ENCODE measurements around the gene RNF31.

Gene RNF31

DNA sequence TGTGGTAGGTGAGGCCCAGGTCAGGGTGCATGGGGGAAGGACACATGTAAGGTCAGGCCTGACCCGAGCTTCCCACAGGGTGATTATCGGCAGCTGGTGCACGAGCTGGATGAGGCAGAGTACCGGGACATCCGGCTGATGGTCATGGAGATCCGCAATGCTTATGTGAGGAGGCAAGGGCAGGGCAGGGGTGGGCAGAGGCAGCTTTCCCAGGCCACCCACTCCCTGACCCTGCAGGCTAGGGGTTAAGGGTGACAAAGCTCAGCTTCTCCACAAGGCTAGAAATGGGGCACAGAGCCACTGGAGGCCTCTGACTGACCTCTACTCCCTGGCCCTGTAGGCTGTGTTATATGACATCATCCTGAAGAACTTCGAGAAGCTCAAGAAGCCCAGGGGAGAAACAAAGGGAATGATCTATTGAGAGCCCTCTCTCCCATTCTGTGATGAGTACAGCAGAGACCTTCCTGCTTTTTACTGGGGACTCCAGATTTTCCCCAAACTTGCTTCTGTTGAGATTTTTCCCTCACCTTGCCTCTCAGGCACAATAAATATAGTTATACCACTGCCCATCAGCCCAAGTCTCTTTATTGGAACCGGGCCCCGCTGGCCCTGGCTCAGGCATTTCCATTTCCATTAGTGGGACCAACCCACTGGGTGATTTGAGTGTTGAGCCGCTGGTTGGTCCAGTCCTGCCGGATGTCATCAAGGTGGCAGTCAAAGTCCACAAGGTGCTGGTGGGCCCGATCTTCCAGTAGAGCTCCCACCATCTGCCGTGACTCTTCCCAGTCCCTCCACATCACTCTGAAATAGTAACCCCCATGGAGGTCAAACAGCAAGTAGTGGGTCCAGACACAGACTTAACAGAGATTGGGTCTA lies 8.7 kb upstream of the RNF31 start:
- no peak for FAIRE-seq

DNA sequence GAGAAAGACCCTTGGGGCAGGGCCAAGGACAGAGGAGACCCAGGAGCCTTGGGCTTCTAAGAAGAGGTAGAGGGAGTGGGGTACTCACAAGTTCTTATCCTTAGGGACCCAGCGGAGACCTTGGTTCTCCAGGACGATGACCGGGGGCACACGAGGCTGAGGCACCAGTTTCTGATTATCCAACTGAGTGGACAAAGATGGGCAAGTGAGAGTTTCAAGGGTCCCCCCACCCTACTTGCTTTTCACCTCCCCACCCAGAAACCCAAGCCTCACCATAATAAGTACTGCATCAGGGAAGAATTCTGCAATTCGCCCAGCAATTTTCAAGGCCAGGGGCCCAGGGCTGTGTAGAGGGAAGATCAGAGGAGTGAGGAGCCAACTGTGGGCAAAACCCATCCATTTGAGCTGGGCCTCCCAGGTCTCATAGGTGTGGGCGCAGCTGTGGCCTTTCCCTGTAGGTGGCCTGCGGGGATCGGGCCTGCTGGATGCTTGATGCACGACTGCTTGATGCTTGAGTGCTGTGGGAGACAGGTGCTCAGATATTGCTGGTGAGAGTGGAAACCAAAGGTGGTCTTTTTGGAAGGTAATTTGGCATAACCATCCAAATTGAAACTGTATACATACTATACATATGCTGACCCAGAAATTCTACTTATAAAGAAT lies 7.9 kb upstream of the RNF31 start:
- FAIRE-seq = no peak

DNA sequence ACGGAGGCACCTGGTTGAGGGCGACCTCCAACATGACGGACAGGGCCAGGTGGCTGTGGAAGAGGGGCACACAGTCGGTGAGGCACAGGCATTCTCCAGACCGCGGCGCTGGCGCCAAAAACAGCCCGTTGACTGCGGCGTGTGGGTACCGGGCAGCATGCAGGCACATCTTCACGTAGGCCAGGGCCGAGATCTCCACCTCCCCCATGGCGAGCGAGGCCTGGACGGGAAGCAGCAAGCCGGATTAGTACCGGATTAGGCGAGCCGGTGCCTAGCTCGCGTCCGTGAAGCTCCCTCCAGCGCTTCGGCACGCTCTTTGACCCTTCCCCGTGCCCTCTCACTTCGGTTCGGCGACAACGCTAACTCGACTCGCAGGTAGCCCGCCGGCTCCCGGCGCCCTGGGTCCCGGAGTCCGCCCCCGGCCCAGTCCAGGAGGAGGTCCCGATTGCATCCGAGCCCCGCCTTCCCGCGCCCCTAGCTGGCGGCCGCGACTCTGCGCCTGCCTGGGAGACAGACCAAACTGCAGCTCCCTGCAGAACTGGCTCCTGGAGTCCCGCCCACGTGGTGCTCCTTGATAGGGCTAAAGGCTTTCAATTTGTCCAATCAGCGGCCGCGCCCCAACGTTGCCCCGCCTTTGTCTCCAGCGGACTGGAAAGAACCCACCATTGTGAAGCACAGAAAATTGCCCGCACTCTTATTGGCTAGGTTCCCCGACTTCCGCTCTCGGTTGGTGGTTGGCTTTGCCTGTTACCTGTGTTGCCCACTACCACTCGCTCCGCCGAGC lies 6.0 kb upstream of the RNF31 start, which contains the start of gene EMC9:
EMC9 (minus strand) TSS at position 495 of the 784 bp plus-strand sequence; CDS start at position 208, 287 bp downstream.
- FAIRE-seq = no peak

DNA sequence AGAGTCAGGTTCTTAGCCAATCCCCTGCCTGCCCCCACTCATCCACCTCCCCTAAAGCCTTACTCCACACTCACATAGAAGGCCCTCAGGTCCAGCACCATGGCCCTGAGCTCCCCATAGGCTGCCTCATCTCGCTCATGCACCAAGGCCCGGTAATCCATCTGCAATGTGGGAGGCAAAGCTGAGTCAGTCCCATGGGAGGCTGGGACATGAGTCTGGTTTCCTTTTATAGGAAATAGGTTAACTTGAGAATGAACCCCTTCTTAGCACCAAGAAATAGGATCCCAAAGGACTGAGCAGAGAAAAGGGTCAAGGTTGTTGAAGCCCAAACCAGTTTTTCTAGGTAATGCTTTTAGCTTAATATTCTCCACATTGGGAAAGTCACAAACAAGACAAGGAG lies 3.8 kb upstream of the RNF31 start:
- no peak for FAIRE-seq

- no peak for FAIRE-seq
Observed at GRCh38 chr14:24144451-24144850, 2.8 kb upstream of the RNF31 start.

DNA sequence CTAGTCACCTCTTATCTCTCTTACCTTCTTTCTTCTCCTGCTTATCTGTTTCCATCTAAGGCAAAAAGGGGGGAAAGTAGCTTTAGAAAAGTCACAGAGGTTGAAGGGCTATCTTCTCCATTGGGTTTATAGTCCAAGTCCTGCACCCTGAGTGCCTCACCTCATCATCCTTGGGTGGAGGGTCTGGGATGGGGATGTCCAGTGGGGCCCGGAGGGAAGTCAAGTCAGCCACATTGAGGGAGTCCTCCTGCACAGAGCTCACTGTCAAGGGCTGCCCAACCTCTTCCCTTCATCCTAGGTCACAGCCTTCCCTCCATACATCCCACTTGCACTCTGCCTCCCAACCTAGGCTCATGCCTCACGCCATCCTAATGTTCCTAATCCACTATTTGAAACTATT lies 2.1 kb upstream of the RNF31 start:
- no peak for FAIRE-seq

DNA sequence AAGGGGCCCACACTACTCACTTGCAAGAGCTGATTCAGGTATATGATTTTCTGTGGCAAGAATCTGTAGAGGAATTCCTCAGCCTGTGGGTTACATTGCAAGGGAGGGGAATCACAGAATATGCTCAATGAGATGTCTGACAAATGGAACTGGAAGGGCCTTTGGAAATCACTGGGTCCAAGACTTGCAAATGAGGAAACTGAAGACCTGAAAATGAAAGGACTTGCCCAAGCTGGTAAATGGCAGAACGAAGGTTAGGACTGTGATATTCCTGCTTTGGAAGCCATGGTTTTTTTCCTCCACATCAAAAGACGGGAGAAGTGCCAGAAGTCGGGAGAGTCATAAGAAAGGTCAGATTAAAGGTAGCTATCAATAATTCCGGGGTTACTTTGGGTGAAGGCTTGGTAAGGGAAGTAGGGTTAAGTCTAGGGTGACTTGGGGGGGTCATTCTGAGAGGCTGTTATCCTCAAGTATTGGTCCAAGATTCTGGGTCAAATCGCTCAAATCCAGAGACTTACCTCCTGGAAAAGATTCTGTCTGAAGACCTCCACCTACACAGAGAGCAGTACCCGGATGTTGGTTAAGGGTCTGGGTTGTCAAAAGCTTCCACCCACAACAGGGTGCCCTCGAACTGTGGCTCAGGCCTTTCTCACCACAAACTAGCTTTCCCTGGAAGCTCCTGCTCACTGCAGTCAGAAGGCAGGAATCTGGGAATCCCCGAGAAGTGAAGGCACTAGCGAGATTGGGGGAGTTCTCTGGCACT lies 1.4 kb upstream of the RNF31 start:
- no peak for FAIRE-seq

GRCh38 chr14:24146453-24146977 lies 783 bp upstream of the RNF31 start, which contains the start of gene PSME2:
Gene PSME2, minus strand, starts transcription at chr14:24146610. Its CDS starts 29 bp downstream, at chr14:24146581.
- no peak for FAIRE-seq

- FAIRE-seq = no peak
Observed at GRCh38 chr14:24147761-24148428, 597 bp downstream of the RNF31 start.

GRCh38 chr14:24149302-24149969 lies 2.1 kb downstream of the RNF31 start:
- FAIRE-seq = no peak

GRCh38 chr14:24150061-24150460 lies 2.8 kb downstream of the RNF31 start:
- no peak for FAIRE-seq

DNA sequence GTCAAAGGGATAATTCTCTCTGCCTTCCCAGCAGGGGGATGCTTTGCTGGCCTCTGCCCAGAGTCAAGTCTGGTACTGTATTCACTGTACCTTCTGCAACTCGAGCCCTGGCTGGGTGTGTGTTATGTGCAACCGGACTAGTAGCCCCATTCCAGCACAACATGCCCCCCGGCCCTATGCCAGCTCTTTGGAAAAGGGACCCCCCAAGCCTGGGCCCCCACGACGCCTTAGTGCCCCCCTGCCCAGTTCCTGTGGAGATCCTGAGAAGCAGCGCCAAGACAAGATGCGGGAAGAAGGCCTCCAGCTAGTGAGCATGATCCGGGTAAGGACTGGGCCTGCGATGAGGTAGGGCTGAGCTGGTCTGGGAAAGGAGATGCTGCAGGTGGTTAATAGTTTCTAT lies 3.3 kb downstream of the RNF31 start:
- no peak for FAIRE-seq

DNA sequence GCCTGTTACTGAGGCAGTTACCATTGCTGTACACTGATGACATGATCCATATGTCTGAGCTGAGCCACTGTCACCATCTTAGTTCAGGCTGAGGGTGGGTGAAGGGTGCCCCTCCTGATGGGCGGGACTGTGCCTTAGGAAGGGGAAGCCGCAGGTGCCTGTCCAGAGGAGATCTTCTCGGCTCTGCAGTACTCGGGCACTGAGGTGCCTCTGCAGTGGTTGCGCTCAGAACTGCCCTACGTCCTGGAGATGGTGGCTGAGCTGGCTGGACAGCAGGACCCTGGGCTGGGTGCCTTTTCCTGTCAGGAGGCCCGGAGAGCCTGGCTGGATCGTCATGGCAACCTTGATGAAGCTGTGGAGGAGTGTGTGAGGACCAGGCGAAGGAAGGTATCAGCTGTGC lies 3.7 kb downstream of the RNF31 start:
- no peak for FAIRE-seq

DNA sequence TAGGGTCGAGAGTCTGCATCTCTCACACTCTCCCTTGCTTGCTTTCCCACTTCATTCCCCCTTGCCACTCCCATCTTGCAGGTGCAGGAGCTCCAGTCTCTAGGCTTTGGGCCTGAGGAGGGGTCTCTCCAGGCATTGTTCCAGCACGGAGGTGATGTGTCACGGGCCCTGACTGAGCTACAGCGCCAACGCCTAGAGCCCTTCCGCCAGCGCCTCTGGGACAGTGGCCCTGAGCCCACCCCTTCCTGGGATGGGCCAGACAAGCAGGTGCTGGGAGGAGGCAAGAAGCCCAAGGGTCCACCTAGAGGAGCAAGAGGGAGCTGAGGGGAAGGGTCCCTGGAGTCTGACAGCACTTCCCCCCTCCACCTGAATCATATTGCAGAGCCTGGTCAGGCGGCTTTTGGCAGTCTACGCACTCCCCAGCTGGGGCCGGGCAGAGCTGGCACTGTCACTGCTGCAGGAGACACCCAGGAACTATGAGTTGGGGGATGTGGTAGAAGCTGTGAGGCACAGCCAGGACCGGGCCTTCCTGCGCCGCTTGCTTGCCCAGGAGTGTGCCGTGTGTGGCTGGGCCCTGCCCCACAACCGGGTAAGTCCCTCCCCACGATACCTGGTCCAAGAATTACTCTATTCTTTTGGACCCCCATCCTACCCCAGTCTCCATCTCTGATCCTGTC lies 4.2 kb downstream of the RNF31 start:
- FAIRE-seq = no peak

- no peak for FAIRE-seq
Observed at GRCh38 chr14:24155100-24155499, 7.8 kb downstream of the RNF31 start.

DNA sequence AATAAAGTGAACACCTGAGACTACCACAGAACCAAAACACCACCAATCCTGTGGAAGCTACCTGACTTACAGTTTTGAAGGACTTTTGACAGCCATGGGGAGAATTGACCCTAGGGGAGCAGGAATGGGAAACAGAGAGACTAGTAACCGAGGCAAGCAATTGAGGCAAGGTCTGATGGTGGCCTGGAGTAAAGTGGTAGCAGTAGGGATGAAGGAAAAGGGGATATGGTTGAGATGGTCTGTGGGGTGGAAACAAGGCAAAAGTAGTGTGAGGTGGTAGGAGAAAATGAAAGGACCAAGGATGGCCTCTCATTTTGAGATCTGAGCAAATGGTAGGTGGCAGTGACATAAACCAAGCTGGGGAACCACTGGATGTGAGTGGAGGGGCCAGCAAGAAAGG lies 9.5 kb downstream of the RNF31 start:
- no peak for FAIRE-seq

DNA sequence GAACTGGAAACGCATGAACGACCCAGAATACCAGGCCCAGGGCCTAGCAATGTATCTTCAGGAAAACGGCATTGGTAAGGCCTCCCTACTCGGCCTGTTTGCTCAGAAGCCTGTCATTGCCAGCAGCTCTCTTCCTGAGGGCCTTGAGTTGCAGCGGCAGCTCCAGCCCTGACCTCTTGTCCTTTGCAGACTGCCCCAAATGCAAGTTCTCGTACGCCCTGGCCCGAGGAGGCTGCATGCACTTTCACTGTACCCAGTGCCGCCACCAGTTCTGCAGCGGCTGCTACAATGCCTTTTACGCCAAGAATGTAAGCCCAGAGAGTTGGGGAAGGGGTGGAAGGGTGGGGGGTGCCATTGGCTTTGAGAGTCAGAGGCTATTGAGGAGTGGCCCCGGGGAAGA lies 10.0 kb downstream of the RNF31 start:
- FAIRE-seq = no peak

DNA sequence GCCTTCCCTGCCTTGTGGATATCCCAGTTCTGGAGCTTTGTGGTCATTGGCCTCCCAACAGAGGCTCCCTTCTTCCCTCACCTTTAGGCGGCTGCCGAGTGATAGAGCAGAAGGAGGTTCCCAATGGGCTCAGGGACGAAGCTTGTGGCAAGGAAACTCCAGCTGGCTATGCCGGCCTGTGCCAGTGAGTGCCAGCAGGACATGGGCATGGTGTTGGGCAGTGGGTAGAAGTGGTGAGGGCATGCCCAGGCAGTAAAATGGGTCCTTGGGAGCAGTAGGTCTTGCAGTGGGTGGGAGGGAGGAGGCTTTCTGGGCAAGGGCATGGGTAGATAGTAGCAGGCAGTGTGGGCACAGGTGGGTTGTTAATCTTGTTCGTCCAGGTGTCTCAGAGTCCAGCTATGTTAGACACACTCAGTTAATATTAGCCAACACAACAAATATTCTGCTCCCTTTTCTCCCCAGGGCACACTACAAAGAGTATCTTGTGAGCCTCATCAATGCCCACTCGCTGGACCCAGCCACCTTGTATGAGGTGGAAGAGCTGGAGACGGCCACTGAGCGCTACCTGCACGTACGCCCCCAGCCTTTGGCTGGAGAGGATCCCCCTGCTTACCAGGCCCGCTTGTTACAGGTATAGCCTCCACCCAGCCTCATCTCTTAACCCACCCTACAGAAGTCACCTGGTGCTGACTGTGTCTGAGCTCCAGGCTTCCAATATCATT lies 12.6 kb downstream of the RNF31 start:
- FAIRE-seq = no peak

- FAIRE-seq = no peak
Observed at GRCh38 chr14:24160499-24160849, 13.2 kb downstream of the RNF31 start.
